Naive thymus-derived CD4-positive, alpha-beta T cell (primary cell): ENCODE measurements around the gene SYCN. TPM values are rescaled to one million over a fixed set of nuclear protein-coding genes. Genes with fewer than 3 reads are reported as not detected.
A peak's percentile ranks its signal among the peaks of the same experiment; 100 is the strongest.

ENCODE experiments used
- ATAC-seq: fragments of 150-1000 bp; cut with Tn5 transposase; 2 replicates; pipeline ENCODE4 v1.10.0; 2021; ENCODE audit warnings: mild to moderate bottlenecking, moderate library complexity
- CTCF ChIA-PET: fragments of 350-600 bp; sonication (Branson Sonifier 250); formaldehyde crosslinking; loops from one replicate; lab custom pipeline; 2021; ENCODE audit warnings: antibody characterized with exemption; lab: Charles Lee
- POLR2A ChIA-PET: fragments of 350-600 bp; sonication (Branson Sonifier 250); formaldehyde crosslinking; loops from one replicate; lab custom pipeline; 2021; ENCODE audit warnings: antibody characterized with exemption, inconsistent platforms; lab: Charles Lee
- DNase-seq, 9 donors: peaks; one replicate each; pipeline versions ENCODE4 v3.0.0 to v3.0.0-alpha.2; 2020 to 2022; ENCODE audit warnings: mixed read lengths in 1 of 9
- H3K27ac ChIP-seq: one replicate; pipeline ENCODE4 v1.7.0; 2013; ENCODE audit warnings: mild to moderate bottlenecking, low read depth, low read length, moderate library complexity
- H3K27me3 ChIP-seq, 2 donors: one replicate each; pipeline ENCODE4 v1.7.0; 2013; ENCODE audit warnings: low read length in 2 of 2, mild to moderate bottlenecking in 2 of 2, moderate library complexity in 2 of 2; ENCODE audit not compliant: control insufficient read depth in 2 of 2, insufficient read depth in 2 of 2
- H3K36me3 ChIP-seq, 3 experiments: 1 replicate in 2 of 3; 2 replicates in 1 of 3; pipeline ENCODE4 v1.7.0; 2013; ENCODE audit warnings: low read length in 3 of 3, mild to moderate bottlenecking in 3 of 3, moderate library complexity in 1 of 3; ENCODE audit not compliant: insufficient read depth in 3 of 3, control insufficient read depth in 2 of 3
- H3K4me1 ChIP-seq, 2 donors: one replicate each; pipeline ENCODE4 v1.7.0; 2013; ENCODE audit warnings: low read length in 2 of 2, mild to moderate bottlenecking in 2 of 2, moderate library complexity in 1 of 2; ENCODE audit not compliant: control insufficient read depth in 2 of 2, insufficient read depth in 2 of 2
- H3K4me3 ChIP-seq: 2 replicates; pipeline ENCODE4 v1.7.0; 2013; ENCODE audit warnings: mild to moderate bottlenecking, low read length
- H3K9me3 ChIP-seq, 3 experiments: 1 replicate in 2 of 3; 2 replicates in 1 of 3; pipeline ENCODE4 v1.7.0; 2013; ENCODE audit warnings: low read length in 3 of 3; ENCODE audit not compliant: control insufficient read depth in 2 of 3
- H3K27ac Mint-ChIP-seq, 9 donors: one replicate each; pipeline ENCODE4 v1.8.0; 2020 to 2022; ENCODE audit warnings: mixed read lengths in 9 of 9, mild to moderate bottlenecking in 8 of 9, moderate library complexity in 5 of 9, inconsistent platforms in 2 of 9
- H3K27me3 Mint-ChIP-seq, 5 donors: one replicate each; pipeline ENCODE4 v1.8.0; 2021 to 2022; ENCODE audit warnings: mixed read lengths in 5 of 5, mild to moderate bottlenecking in 1 of 5
- H3K36me3 Mint-ChIP-seq, 5 donors: one replicate each; pipeline ENCODE4 v1.8.0; 2020 to 2022; ENCODE audit warnings: mixed read lengths in 5 of 5, mild to moderate bottlenecking in 3 of 5, inconsistent platforms in 1 of 5
- H3K4me1 Mint-ChIP-seq, 7 donors: one replicate each; pipeline ENCODE4 v1.8.0; 2020 to 2022; ENCODE audit warnings: mixed read lengths in 7 of 7, mild to moderate bottlenecking in 3 of 7, inconsistent platforms in 1 of 7
- H3K4me3 Mint-ChIP-seq, 10 donors: one replicate each; pipeline ENCODE4 v1.8.0; 2020 to 2022; ENCODE audit warnings: mild to moderate bottlenecking in 10 of 10, mixed read lengths in 10 of 10, moderate library complexity in 6 of 10, inconsistent platforms in 2 of 10
- H3K9me3 Mint-ChIP-seq, 11 donors: one replicate each; pipeline ENCODE4 v1.8.0; 2020 to 2022; ENCODE audit warnings: mixed read lengths in 11 of 11, mild to moderate bottlenecking in 4 of 11, inconsistent platforms in 1 of 11, moderate library complexity in 1 of 11
- intact Hi-C, 2 donors: fragments of 100-400 bp; cut with micrococcal nuclease; formaldehyde crosslinking; loops; one replicate each; pipeline ENCODE4 v1.15.1; 2023
- polyA plus RNA-seq, 2 donors: library from polyadenylated mRNA; unstranded; fragments of 300-500 nt; fragmentation: Illumina TruSeq; gene quantifications; one replicate each; pipeline ENCODE4 v1.2.3, GENCODE V29; 2021
- total RNA-seq, 6 experiments: library from RNA in 5 of 6; stranded (reverse) in 5 of 6; gene quantifications; 1 replicate in 5 of 6; 2 replicates in 1 of 6; pipeline ENCODE4 v1.2.3 and lab custom pipeline; 2021 to 2026

SYCN gene
- total and polyA plus RNA-seq, 7 experiments from 2014 or later = not detected

DNA sequence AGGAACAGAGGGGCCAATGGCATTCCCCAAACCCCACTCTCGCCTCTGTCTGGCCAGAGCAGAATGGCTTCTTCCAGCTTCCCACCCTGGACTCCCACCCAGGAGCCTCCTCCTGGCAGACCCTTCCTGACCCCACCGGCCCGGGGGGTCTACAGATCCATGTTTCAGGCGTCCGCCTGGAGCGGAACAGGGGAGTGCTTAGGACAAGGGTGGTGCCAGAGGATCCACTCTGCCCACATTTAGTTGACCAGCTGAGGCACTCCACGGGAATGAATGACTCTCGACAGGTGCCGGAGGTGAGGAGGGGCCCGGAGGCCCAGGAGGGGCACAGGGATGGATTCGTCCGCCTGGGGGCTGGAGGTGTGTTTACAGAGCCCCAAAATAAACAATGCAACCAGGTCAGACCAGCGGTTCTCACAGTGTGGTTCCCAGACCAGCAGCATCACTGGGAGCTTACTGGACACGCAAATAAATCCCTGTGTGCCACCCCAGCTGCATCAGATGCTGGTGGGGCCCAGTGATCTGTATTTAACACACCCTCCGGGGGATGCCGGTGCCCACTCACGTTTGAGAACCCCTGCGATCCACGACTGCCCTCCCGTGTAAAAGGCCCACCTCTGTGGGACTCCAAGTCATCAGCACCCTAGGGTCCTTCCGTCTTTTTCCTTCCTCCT is 22.4 kb downstream of the SYCN start:
- Histone ChIP-seq H3K36me3 (peaks cover 0 to 28% (median 0%) of the 10 kb centered on the region in 3 experiments), H3K4me1 (no peaks in the 10 kb centered on the region), H3K4me3 (no peak overlapping the region), H3K27ac (no peak overlapping the region), H3K27me3 (no peaks in the 10 kb centered on the region), H3K9me3 (no peaks in the 10 kb centered on the region)
- Mint-ChIP-seq H3K36me3 (peaks cover 0 to 11% (median 0%) of the 10 kb centered on the region in 5 donors), H3K9me3 (no peaks in the 10 kb centered on the region), H3K4me1 (peaks cover 0 to 4% (median 0%) of the 10 kb centered on the region in 7 donors), H3K27ac (no peak overlapping the region), H3K27me3 (no peaks in the 10 kb centered on the region), H3K4me3 (no peak overlapping the region)
- CTCF ChIA-PET = no interaction called here
- no peak for ATAC-seq
- intact Hi-C loops = no loop called here
- POLR2A ChIA-PET = interaction anchor here (0.5 kb wide), 1 partner anchor 1141 kb away, joined by 3 read pairs; no protein-coding TSS in a partner anchor
- no peak for DNase-seq

GRCh38 chr19:39180749-39181148 is 23.3 kb downstream of the SYCN start:
- H3K27me3 ChIP-seq = no peaks in the 10 kb centered on the region
- ATAC-seq (no peak), DNase-seq (no peak)
- Mint-ChIP-seq H3K4me3 (no peak overlapping the region), H3K4me1 (peaks cover 0 to 4% (median 0%) of the 10 kb centered on the region in 7 donors), H3K27me3 (no peaks in the 10 kb centered on the region), H3K36me3 (peaks cover 0 to 13% (median 0%) of the 10 kb centered on the region in 5 donors), H3K9me3 (no peaks in the 10 kb centered on the region), H3K27ac (no peak overlapping the region)
- no peaks in the 10 kb centered on the region for H3K9me3 ChIP-seq
- H3K27ac ChIP-seq = no peak overlapping the region
- peaks cover 0 to 37% (median 0%) of the 10 kb centered on the region in 3 experiments for H3K36me3 ChIP-seq
- intact Hi-C loops = no loop called here
- CTCF ChIA-PET = no interaction called here
- H3K4me1 ChIP-seq = no peaks in the 10 kb centered on the region
- no peak overlapping the region for H3K4me3 ChIP-seq
- POLR2A ChIA-PET = no interaction called here

GRCh38 chr19:39179754-39180153 is 24.3 kb downstream of the SYCN start:
- Mint-ChIP-seq H3K27me3 (no peaks in the 10 kb centered on the region), H3K4me1 (peaks cover 0 to 4% (median 0%) of the 10 kb centered on the region in 7 donors), H3K4me3 (no peak overlapping the region), H3K9me3 (no peaks in the 10 kb centered on the region), H3K36me3 (peaks cover 0 to 14% (median 0%) of the 10 kb centered on the region in 5 donors), H3K27ac (no peak overlapping the region)
- no peaks in the 10 kb centered on the region for H3K9me3 ChIP-seq
- no peaks in the 10 kb centered on the region for H3K27me3 ChIP-seq
- POLR2A ChIA-PET = no interaction called here
- ATAC-seq (no peak), DNase-seq (no peak)
- CTCF ChIA-PET = no interaction called here
- intact Hi-C loops = no loop called here
- H3K4me1 ChIP-seq = no peaks in the 10 kb centered on the region
- H3K4me3 ChIP-seq = no peak overlapping the region
- peaks cover 0 to 47% (median 0%) of the 10 kb centered on the region in 3 experiments for H3K36me3 ChIP-seq
- H3K27ac ChIP-seq = no peak overlapping the region

DNA sequence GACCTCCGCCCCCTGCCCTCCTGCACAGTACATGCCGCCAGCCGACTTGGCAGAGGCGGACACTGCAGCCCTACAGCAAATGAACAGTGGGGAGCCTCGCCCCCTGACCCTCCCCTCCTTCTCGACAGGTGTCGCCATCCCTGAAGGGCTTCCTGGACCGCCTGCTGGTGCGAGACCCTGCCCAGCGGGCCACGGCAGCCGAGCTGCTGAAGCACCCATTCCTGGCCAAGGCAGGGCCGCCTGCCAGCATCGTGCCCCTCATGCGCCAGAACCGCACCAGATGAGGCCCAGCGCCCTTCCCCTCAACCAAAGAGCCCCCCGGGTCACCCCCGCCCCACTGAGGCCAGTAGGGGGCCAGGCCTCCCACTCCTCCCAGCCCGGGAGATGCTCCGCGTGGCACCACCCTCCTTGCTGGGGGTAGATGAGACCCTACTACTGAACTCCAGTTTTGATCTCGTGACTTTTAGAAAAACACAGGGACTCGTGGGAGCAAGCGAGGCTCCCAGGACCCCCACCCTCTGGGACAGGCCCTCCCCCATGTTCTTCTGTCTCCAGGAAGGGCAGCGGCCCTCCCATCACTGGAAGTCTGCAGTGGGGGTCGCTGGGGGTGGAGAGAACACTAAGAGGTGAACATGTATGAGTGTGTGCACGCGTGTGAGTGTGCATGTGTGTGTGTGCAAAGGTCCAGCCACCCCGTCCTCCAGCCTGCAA is 25.6 kb downstream of the SYCN start:
- intact Hi-C loops = no loop called here
- ATAC-seq (no peak), DNase-seq (no peak)
- H3K4me3 Mint-ChIP-seq = no peak overlapping the region
- Histone ChIP-seq H3K36me3 (peaks cover 0 to 55% (median 0%) of the 10 kb centered on the region in 3 experiments), H3K4me1 (no peaks in the 10 kb centered on the region), H3K4me3 (no peak overlapping the region), H3K9me3 (no peaks in the 10 kb centered on the region), H3K27me3 (no peaks in the 10 kb centered on the region), H3K27ac (no peak overlapping the region)
- H3K9me3 Mint-ChIP-seq = no peaks in the 10 kb centered on the region
- no peaks in the 10 kb centered on the region for H3K27me3 Mint-ChIP-seq
- H3K36me3 Mint-ChIP-seq = peaks cover 0 to 14% (median 0%) of the 10 kb centered on the region in 5 donors
- H3K27ac Mint-ChIP-seq = peak overlapping the region in 1 of 9 donors; percentile 38
- peaks cover 0 to 4% (median 0%) of the 10 kb centered on the region in 7 donors for H3K4me1 Mint-ChIP-seq
- ChIA-PET POLR2A (no interaction called here), CTCF (no interaction called here)

DNA sequence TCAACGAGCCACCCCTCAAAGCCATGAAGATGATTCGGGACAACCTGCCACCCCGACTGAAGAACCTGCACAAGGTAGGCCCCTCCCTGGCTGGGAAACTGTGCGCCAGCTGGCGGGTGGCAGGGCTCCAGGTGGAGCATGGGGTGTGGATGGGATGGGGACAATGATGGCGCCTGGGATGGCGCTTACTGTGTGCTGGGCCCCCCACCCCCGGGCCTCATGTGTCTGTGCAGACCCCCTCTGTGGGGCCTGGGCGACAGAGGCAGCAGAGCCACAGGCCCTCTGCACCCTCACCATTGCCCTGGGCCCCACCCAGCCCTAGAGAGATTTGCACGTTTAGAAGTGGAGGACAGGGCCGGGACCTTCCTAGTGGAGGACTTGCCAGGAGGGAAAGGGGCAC is 26.3 kb downstream of the SYCN start:
- peaks cover 0 to 14% (median 0%) of the 10 kb centered on the region in 5 donors for H3K36me3 Mint-ChIP-seq
- H3K4me3 Mint-ChIP-seq = no peak overlapping the region
- Histone ChIP-seq H3K27me3 (no peaks in the 10 kb centered on the region), H3K36me3 (peaks cover 0 to 62% (median 0%) of the 10 kb centered on the region in 3 experiments), H3K4me1 (no peaks in the 10 kb centered on the region), H3K4me3 (no peak overlapping the region), H3K9me3 (no peaks in the 10 kb centered on the region), H3K27ac (no peak overlapping the region)
- H3K4me1 Mint-ChIP-seq = peaks cover 0 to 4% (median 0%) of the 10 kb centered on the region in 7 donors
- ChIA-PET CTCF (no interaction called here), POLR2A (no interaction called here)
- no peak overlapping the region for H3K27ac Mint-ChIP-seq
- no peak for ATAC-seq
- no peaks in the 10 kb centered on the region for H3K27me3 Mint-ChIP-seq
- no peaks in the 10 kb centered on the region for H3K9me3 Mint-ChIP-seq
- intact Hi-C loops = no loop called here
- no peak for DNase-seq

GRCh38 chr19:39177110-39177699 is 26.9 kb downstream of the SYCN start:
- H3K27me3 Mint-ChIP-seq = no peaks in the 10 kb centered on the region
- H3K27ac Mint-ChIP-seq = no peak overlapping the region
- Histone ChIP-seq H3K4me3 (no peak overlapping the region), H3K36me3 (peaks cover 0 to 67% (median 0%) of the 10 kb centered on the region in 3 experiments), H3K27me3 (no peaks in the 10 kb centered on the region), H3K27ac (no peak overlapping the region), H3K4me1 (no peaks in the 10 kb centered on the region), H3K9me3 (no peaks in the 10 kb centered on the region)
- DNase-seq (no peak), ATAC-seq (no peak)
- intact Hi-C loops = no loop called here
- peaks cover 0 to 2% (median 0%) of the 10 kb centered on the region in 7 donors for H3K4me1 Mint-ChIP-seq
- peaks cover 0 to 13% (median 0%) of the 10 kb centered on the region in 5 donors for H3K36me3 Mint-ChIP-seq
- H3K4me3 Mint-ChIP-seq = no peak overlapping the region
- no peaks in the 10 kb centered on the region for H3K9me3 Mint-ChIP-seq
- ChIA-PET POLR2A (no interaction called here), CTCF (no interaction called here)
